Astrocyte (in vitro differentiated cells and primary cell): ENCODE data around the gene ROR1. TPM values are rescaled to one million over a fixed set of nuclear protein-coding genes. Genes with fewer than 3 reads are reported as not detected.

Experiments used
- DNase-seq: peaks from one replicate; pipeline ENCODE4 v3.0.0-alpha.2; 2010; ENCODE audit warnings: low read depth
- FAIRE-seq: peaks from 2 replicates; lab custom pipeline; 2011; peaks lifted over from hg19 to GRCh38; lab: Jason Lieb, UNC
- H2AFZ ChIP-seq: 2 replicates; pipeline ENCODE4 v1.6.0; 2012; ENCODE audit warnings: low read depth, low read length, inconsistent platforms
- H3K27ac ChIP-seq: 2 replicates; pipeline ENCODE4 v1.5.1; 2011; ENCODE audit warnings: low read depth, low read length, inconsistent platforms
- H3K27me3 ChIP-seq: 2 replicates; pipeline ENCODE4 v1.6.0; 2011; ENCODE audit warnings: low read length, inconsistent platforms; ENCODE audit not compliant: insufficient read depth
- H3K36me3 ChIP-seq: 2 replicates; pipeline ENCODE4 v1.5.1; 2011; ENCODE audit warnings: low read length, inconsistent platforms; ENCODE audit not compliant: insufficient read depth
- H3K4me1 ChIP-seq: 2 replicates; pipeline ENCODE4 v1.5.1; 2011; ENCODE audit warnings: low read length, inconsistent platforms; ENCODE audit not compliant: insufficient read depth
- H3K4me2 ChIP-seq: 2 replicates; pipeline ENCODE4 v1.6.0; 2012; ENCODE audit warnings: low read length, inconsistent platforms
- H3K4me3 ChIP-seq: 2 replicates; pipeline ENCODE4 v1.5.1; 2011; ENCODE audit warnings: low read depth, mild to moderate bottlenecking, low read length, inconsistent platforms; ENCODE audit not compliant: insufficient read depth
- H3K79me2 ChIP-seq: 2 replicates; pipeline ENCODE4 v1.6.0; 2012; ENCODE audit warnings: mild to moderate bottlenecking, low read length, inconsistent platforms; ENCODE audit not compliant: insufficient read depth
- H3K9ac ChIP-seq: 2 replicates; pipeline ENCODE4 v1.6.0; 2012; ENCODE audit warnings: mild to moderate bottlenecking, low read length, inconsistent platforms
- H3K9me3 ChIP-seq: 2 replicates; pipeline ENCODE4 v1.5.1; 2012; ENCODE audit warnings: low read depth, mild to moderate bottlenecking, low read length, inconsistent platforms; ENCODE audit not compliant: insufficient read depth
- H4K20me1 ChIP-seq: 2 replicates; pipeline ENCODE4 v1.6.0; 2012; ENCODE audit warnings: low read length, inconsistent platforms; ENCODE audit not compliant: insufficient read depth
- H3K27ac Mint-ChIP-seq: one replicate; pipeline ENCODE4 v1.8.0; 2021; ENCODE audit warnings: mild to moderate bottlenecking, mixed read lengths; ENCODE audit not compliant: unreplicated experiment
- H3K27me3 Mint-ChIP-seq: one replicate; pipeline ENCODE4 v1.8.0; 2021; ENCODE audit warnings: low read depth, mixed read lengths; ENCODE audit not compliant: unreplicated experiment
- H3K36me3 Mint-ChIP-seq: one replicate; pipeline ENCODE4 v1.8.0; 2021; ENCODE audit warnings: low read depth, mixed read lengths; ENCODE audit not compliant: unreplicated experiment
- H3K4me1 Mint-ChIP-seq: one replicate; pipeline ENCODE4 v1.8.0; 2021; ENCODE audit warnings: low read depth, mixed read lengths; ENCODE audit not compliant: unreplicated experiment
- H3K4me3 Mint-ChIP-seq: one replicate; pipeline ENCODE4 v1.8.0; 2021; ENCODE audit warnings: mild to moderate bottlenecking, moderate library complexity, mixed read lengths; ENCODE audit not compliant: unreplicated experiment
- H3K9me3 Mint-ChIP-seq: one replicate; pipeline ENCODE4 v1.8.0; 2021; ENCODE audit warnings: mild to moderate bottlenecking, mixed read lengths; ENCODE audit not compliant: unreplicated experiment
- CTCF ChIP-seq: IDR thresholded peaks from 2 replicates; pipeline ENCODE4 v1.5.1; 2011; ENCODE audit warnings: low read depth, mild to moderate bottlenecking, inconsistent platforms, low read length, moderate library complexity; ENCODE audit not compliant: insufficient read depth
- EZH2 ChIP-seq: IDR thresholded peaks from 2 replicates; pipeline ENCODE4 v1.6.1; 2012; ENCODE audit warnings: mild to moderate bottlenecking, low read length, inconsistent platforms; ENCODE audit not compliant: insufficient read depth
- total RNA-seq: library from RNA; stranded (reverse); gene quantifications from 2 replicates; pipeline ENCODE4 v1.2.1, GENCODE V29; 2021

ROR1 gene
- total RNA-seq, 1 donor from 2014 or later: 38.3 TPM

DNA sequence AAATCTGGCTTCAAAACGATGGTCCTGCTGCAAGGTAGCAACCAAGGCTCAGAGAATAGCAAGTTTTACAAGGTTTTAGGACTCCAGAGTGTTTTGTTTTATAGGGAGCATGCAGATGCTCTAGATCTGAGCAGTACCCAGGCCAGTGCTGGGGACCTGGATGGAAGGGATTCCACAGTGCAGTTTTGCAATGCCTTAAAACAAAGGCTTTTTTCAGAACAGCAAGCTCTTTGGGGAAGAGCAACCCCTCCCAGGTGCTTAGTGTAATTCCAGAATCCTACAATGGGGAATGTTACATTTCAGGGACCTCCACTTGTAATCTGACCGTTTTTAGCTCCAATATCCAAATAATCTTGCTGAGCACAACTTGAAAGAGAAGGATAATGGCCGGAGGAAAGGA, 6.7 kb downstream of the ROR1 start:
- H3K4me2 ChIP-seq: no peak overlapping the region
- peaks cover 4% of the 10 kb centered on the region for H3K27me3 ChIP-seq
- peaks cover 6% of the 10 kb centered on the region for H3K4me1 ChIP-seq

GRCh38 chr1:63782982-63783381, 9.2 kb downstream of the ROR1 start:
- H3K9ac ChIP-seq: no peak overlapping the region
- no peak overlapping the region for H2AFZ ChIP-seq
- H3K4me3 ChIP-seq: no peak overlapping the region
- no peak overlapping the region for H3K27ac ChIP-seq
- no peaks in the 10 kb centered on the region for H3K27me3 Mint-ChIP-seq
- H3K9me3 ChIP-seq: no peaks in the 10 kb centered on the region
- H3K36me3 ChIP-seq: no peaks in the 10 kb centered on the region
- H3K4me1 ChIP-seq: no peaks in the 10 kb centered on the region
- peaks cover 70% of the 10 kb centered on the region for H3K79me2 ChIP-seq
- H3K36me3 Mint-ChIP-seq: peaks cover 10% of the 10 kb centered on the region
- peaks cover 40% of the 10 kb centered on the region for H3K4me1 Mint-ChIP-seq
- peaks cover 4% of the 10 kb centered on the region for H3K27me3 ChIP-seq
- H3K9me3 Mint-ChIP-seq: no peaks in the 10 kb centered on the region
- no peak for FAIRE-seq
- peaks cover 84% of the 10 kb centered on the region for H4K20me1 ChIP-seq
- no peak for TF ChIP-seq CTCF
- TF ChIP-seq EZH2: no peak
- no peak overlapping the region for H3K27ac Mint-ChIP-seq
- no peak for DNase-seq
- H3K4me3 Mint-ChIP-seq: no peak overlapping the region
- H3K4me2 ChIP-seq: no peak overlapping the region

More for the DNA sequence above, 6.7 kb downstream of the ROR1 start:
- no peak for TF ChIP-seq EZH2
- TF ChIP-seq CTCF: no peak
- peaks cover 4% of the 10 kb centered on the region for H3K36me3 Mint-ChIP-seq
- no peaks in the 10 kb centered on the region for H3K27me3 Mint-ChIP-seq
- no peak overlapping the region for H3K9ac ChIP-seq
- H3K79me2 ChIP-seq: peaks cover 88% of the 10 kb centered on the region
- H3K9me3 ChIP-seq: no peaks in the 10 kb centered on the region
- no peak overlapping the region for H3K27ac ChIP-seq
- no peaks in the 10 kb centered on the region for H3K36me3 ChIP-seq
- H3K27ac Mint-ChIP-seq: no peak overlapping the region
- DNase-seq: no peak
- no peak overlapping the region for H3K4me3 Mint-ChIP-seq
- no peak overlapping the region for H2AFZ ChIP-seq
- no peak for FAIRE-seq
- peaks cover 89% of the 10 kb centered on the region for H4K20me1 ChIP-seq
- H3K9me3 Mint-ChIP-seq: no peaks in the 10 kb centered on the region
- no peak overlapping the region for H3K4me3 ChIP-seq
- H3K4me1 Mint-ChIP-seq: peaks cover 53% of the 10 kb centered on the region

GRCh38 chr1:63784083-63784482, 10.3 kb downstream of the ROR1 start:
- Mint-ChIP-seq H3K27ac (no peak overlapping the region), H3K4me1 (peaks cover 36% of the 10 kb centered on the region), H3K9me3 (no peaks in the 10 kb centered on the region), H3K36me3 (peaks cover 10% of the 10 kb centered on the region), H3K4me3 (no peak overlapping the region), H3K27me3 (no peaks in the 10 kb centered on the region)
- Histone ChIP-seq H3K4me2 (no peak overlapping the region), H3K27me3 (peaks cover 4% of the 10 kb centered on the region), H3K9me3 (no peaks in the 10 kb centered on the region), H2AFZ (no peak overlapping the region), H3K36me3 (no peaks in the 10 kb centered on the region), H3K4me1 (no peaks in the 10 kb centered on the region), H3K9ac (no peak overlapping the region), H3K79me2 (peaks cover 68% of the 10 kb centered on the region), H4K20me1 (peaks cover 82% of the 10 kb centered on the region), H3K27ac (no peak overlapping the region), H3K4me3 (no peak overlapping the region)
- DNase-seq (no peak), FAIRE-seq (no peak)
- TF ChIP-seq EZH2 (no peak), CTCF (no peak)
